KOPT-K1 (cell line): ENCODE results near the gene ABLIM2.

Experiments
- H3K27ac ChIP-seq: fragments of 200-600 bp; sonication (generic); 2 replicates; pipeline ENCODE4 v1.5.1; 2016; ENCODE audit warnings: antibody characterized with exemption, mild to moderate bottlenecking, low read depth, low read length; ENCODE audit not compliant: poor library complexity, severe bottlenecking
- H3K36me3 ChIP-seq: fragments of 200-600 bp; sonication (generic); 2 replicates; pipeline ENCODE4 v1.5.1; 2017; ENCODE audit warnings: antibody characterized with exemption, mild to moderate bottlenecking, low read length, moderate library complexity; ENCODE audit not compliant: insufficient read depth
- H3K9me3 ChIP-seq: fragments of 200-600 bp; sonication (generic); 2 replicates; pipeline ENCODE4 v1.5.1; 2017; ENCODE audit warnings: antibody characterized with exemption, low read length, mild to moderate bottlenecking; ENCODE audit not compliant: insufficient read depth, poor library complexity, severe bottlenecking

The ABLIM2 gene

GRCh38 chr4:8119877-8120276 lies 38.7 kb downstream of the ABLIM2 start:
- Histone ChIP-seq H3K36me3 (no peaks in the 10 kb centered on the region), H3K27ac (no peak overlapping the region), H3K9me3 (no peaks in the 10 kb centered on the region)

GRCh38 chr4:8118531-8118930 lies 40.1 kb downstream of the ABLIM2 start:
- H3K36me3 ChIP-seq: no peaks in the 10 kb centered on the region
- H3K27ac ChIP-seq: no peak overlapping the region
- no peaks in the 10 kb centered on the region for H3K9me3 ChIP-seq

- H3K9me3 ChIP-seq: no peaks in the 10 kb centered on the region
- H3K27ac ChIP-seq: no peak overlapping the region
- H3K36me3 ChIP-seq: no peaks in the 10 kb centered on the region
Observed at GRCh38 chr4:8118035-8118434, 40.6 kb downstream of the ABLIM2 start.

- Histone ChIP-seq H3K9me3 (no peaks in the 10 kb centered on the region), H3K36me3 (no peaks in the 10 kb centered on the region), H3K27ac (no peak overlapping the region)
Observed at GRCh38 chr4:8117278-8117682, 41.3 kb downstream of the ABLIM2 start.

GRCh38 chr4:8115916-8116315 lies 42.7 kb downstream of the ABLIM2 start:
- H3K27ac ChIP-seq: no peak overlapping the region
- H3K36me3 ChIP-seq: no peaks in the 10 kb centered on the region
- no peaks in the 10 kb centered on the region for H3K9me3 ChIP-seq

GRCh38 chr4:8115203-8115520 lies 43.5 kb downstream of the ABLIM2 start:
- Histone ChIP-seq H3K27ac (no peak overlapping the region), H3K9me3 (no peaks in the 10 kb centered on the region), H3K36me3 (no peaks in the 10 kb centered on the region)

GRCh38 chr4:8114456-8115202 lies 44.0 kb downstream of the ABLIM2 start:
- no peaks in the 10 kb centered on the region for H3K36me3 ChIP-seq
- H3K27ac ChIP-seq: no peak overlapping the region
- H3K9me3 ChIP-seq: no peaks in the 10 kb centered on the region

- Histone ChIP-seq H3K27ac (no peak overlapping the region), H3K9me3 (no peaks in the 10 kb centered on the region), H3K36me3 (no peaks in the 10 kb centered on the region)
Observed at GRCh38 chr4:8113611-8114377, 44.8 kb downstream of the ABLIM2 start.

GRCh38 chr4:8112672-8113071 lies 45.9 kb downstream of the ABLIM2 start:
- Histone ChIP-seq H3K9me3 (no peaks in the 10 kb centered on the region), H3K27ac (no peak overlapping the region), H3K36me3 (no peaks in the 10 kb centered on the region)

GRCh38 chr4:8112036-8112576 lies 46.5 kb downstream of the ABLIM2 start:
- Histone ChIP-seq H3K36me3 (no peaks in the 10 kb centered on the region), H3K9me3 (no peaks in the 10 kb centered on the region)

GRCh38 chr4:8110071-8110986 lies 48.3 kb downstream of the ABLIM2 start:
- Histone ChIP-seq H3K36me3 (no peaks in the 10 kb centered on the region), H3K27ac (no peak overlapping the region), H3K9me3 (no peaks in the 10 kb centered on the region)

More at GRCh38 chr4:8112036-8112576, 46.5 kb downstream of the ABLIM2 start:
- no peak overlapping the region for H3K27ac ChIP-seq

GRCh38 chr4:8109406-8110065 lies 49.1 kb downstream of the ABLIM2 start:
- Histone ChIP-seq H3K9me3 (no peaks in the 10 kb centered on the region), H3K27ac (no peak overlapping the region), H3K36me3 (no peaks in the 10 kb centered on the region)

- no peaks in the 10 kb centered on the region for H3K9me3 ChIP-seq
- H3K36me3 ChIP-seq: no peaks in the 10 kb centered on the region
- H3K27ac ChIP-seq: no peak overlapping the region
Observed at GRCh38 chr4:8108991-8109390, 49.6 kb downstream of the ABLIM2 start.

GRCh38 chr4:8108261-8108660 lies 50.4 kb downstream of the ABLIM2 start:
- no peaks in the 10 kb centered on the region for H3K9me3 ChIP-seq

More at GRCh38 chr4:8108261-8108660, 50.4 kb downstream of the ABLIM2 start:
- no peaks in the 10 kb centered on the region for H3K36me3 ChIP-seq
- H3K27ac ChIP-seq: no peak overlapping the region
